Measurements from ENCODE around the gene ACER1.
A peak's percentile ranks its signal among the peaks of the same experiment; 100 is the strongest.
"Not testable (repeated sequence)": the region's sequence is repeated elsewhere in the genome, so short reads cannot be mapped to it uniquely, and the experiment has no call there.

The ACER1 gene

DNA sequence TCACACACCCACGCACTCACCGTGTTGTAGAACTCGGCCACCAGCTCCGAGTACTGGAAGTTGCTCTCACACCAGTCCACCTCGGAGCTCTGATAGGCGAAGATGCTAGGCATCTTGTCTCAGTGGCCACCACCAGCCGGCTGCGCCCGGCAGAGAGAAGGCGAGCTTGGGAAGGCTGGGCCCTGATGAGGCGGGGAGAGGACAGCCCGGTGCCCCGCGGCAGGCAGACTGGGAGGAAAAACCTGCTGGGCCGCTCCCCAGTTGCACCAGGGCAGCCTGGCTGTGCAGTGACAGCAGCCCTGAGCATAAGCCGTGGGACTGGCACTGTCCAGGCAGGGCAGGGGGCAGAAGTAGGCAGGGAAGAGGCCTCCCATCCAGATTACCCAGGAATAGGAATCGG is at the start of gene ACER1:
ACER1 (minus strand) TSS at position 174 of the 400 bp plus-strand sequence; CDS start at position 113, 61 bp downstream.
- H3K27ac ChIP-seq: peak within 1 kb of the TSS in 9 of 21 experiments; percentile 1 to 77 (median 33)

DNA sequence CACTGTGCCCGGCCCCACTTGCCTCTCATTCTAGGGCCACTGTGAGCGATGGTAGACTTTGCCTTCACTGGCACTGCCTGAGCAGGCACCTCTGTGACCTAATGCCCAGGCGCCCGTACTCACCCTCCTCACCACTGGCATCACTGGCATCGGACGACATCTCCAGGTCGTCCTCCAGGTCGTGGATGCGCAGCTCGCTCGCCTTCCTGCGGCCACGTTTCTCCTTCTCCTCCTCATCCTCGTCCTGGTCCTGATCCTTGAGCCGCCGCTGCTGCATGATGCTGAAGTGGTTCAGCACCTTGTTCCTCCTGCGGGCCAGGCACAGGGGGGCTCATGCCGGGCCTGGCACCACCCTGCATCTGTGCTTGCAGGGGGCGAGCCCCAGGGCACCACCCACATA is 49.8 kb upstream of the ACER1 start:
- Histone ChIP-seq H3K4me3 (no peak overlapping the region), H3K27ac (no peak overlapping the region)

More for the DNA sequence above, at the start of gene ACER1:
- H3K4me3 ChIP-seq: peak within 1 kb of the TSS in 2 of 7 experiments; percentile 8 to 21

GRCh38 chr19:6381030-6381750 is 47.8 kb upstream of the ACER1 start:
- Histone ChIP-seq H3K4me3 (peak overlapping the region in 1 of 7 experiments; percentile 13), H3K27ac (no peak overlapping the region)

GRCh38 chr19:6379744-6380143 is 46.3 kb upstream of the ACER1 start:
- H3K4me3 ChIP-seq: no peak overlapping the region
- H3K27ac ChIP-seq: no peak overlapping the region

GRCh38 chr19:6378486-6378885 is 45.1 kb upstream of the ACER1 start:
- Histone ChIP-seq H3K27ac (no peak overlapping the region), H3K4me3 (no peak overlapping the region)

- H3K27ac ChIP-seq: no peak overlapping the region
These were observed 44.6 kb upstream of the ACER1 start for GRCh38 chr19:6378041-6378440.

DNA sequence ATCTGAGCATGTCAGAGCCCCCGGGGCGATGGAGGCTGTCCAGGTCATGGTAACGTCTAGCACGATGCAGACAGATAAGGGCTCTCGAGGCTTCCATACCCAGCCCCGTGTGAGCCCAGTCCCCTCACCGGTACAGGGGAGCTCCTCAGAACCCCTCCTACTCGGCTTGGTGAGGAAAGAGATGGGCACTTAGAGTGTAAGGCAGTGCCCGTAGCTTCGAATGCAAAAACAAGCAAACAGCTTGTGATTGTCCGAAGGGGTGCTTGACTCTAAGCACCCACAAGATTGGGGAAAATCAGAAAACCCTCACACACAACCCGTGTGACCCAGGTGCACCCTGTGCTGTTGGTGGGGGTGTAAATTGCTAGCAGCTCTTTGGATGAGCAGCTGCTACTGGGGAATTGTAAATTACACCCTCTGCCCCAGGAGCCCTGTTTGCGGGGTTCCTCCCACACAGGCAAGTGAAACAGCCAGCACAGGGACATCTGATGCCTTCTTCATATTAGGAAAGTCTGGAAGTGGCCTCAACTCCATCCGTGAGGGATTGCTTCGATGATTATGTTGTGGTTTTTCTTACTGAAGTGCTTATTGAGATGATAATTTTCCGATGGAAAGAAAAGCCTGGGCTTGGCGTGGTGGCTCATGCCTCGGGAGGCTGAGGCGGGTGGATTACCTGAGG is 43.2 kb upstream of the ACER1 start:
- Histone ChIP-seq H3K27ac (peak overlapping the region in 1 of 21 experiments; percentile 26), H3K4me3 (no peak overlapping the region)

More at GRCh38 chr19:6378041-6378440, 44.6 kb upstream of the ACER1 start:
- no peak overlapping the region for H3K4me3 ChIP-seq

- Histone ChIP-seq H3K27ac (peak within 1 kb of the TSS in 1 of 21 experiments; percentile 26), H3K4me3 (no peak within 1 kb of the TSS)
These were observed 42.1 kb upstream of the ACER1 start, which contains the start of gene PSPN for GRCh38 chr19:6375411-6376010. TSS of gene PSPN (minus strand) at chr19:6375933. CDS start at chr19:6375849, 84 bp downstream.

- H3K27ac ChIP-seq: no peak overlapping the region
- no peak overlapping the region for H3K4me3 ChIP-seq
These were observed 41.4 kb upstream of the ACER1 start for GRCh38 chr19:6374711-6375410.

DNA sequence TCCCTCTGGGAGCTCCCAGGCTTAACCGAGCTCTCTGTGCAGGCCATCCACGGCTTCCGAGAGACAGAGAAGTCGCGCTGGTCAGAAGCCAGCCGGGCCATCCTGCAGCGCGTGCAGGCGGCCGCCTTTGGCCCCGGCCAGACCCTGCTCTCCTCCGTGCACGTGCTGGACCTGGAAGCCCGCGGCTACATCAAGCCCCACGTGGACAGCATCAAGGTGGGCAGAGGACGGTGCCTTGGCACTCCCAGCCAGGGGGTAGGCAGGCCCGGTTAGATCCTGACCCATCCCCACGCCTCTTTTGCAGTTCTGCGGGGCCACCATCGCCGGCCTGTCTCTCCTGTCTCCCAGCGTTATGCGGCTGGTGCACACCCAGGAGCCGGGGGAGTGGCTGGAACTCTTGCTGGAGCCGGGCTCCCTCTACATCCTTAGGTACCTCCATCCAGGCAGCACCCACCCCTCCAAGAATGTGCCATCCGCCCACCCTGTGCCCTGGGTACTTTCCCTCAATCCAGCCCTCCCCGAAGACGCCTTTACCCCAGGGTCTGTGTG is 40.8 kb upstream of the ACER1 start:
- H3K4me3 ChIP-seq: peak overlapping the region in 1 of 7 experiments; percentile 82
- peak overlapping the region in 8 of 21 experiments; percentile 1 to 91 (median 79) for H3K27ac ChIP-seq

- Histone ChIP-seq H3K27ac (peak overlapping the region in 17 of 21 experiments; percentile 1 to 96 (median 81)), H3K4me3 (peak overlapping the region in 6 of 7 experiments; percentile 60 to 96 (median 89))
These were observed 40.3 kb upstream of the ACER1 start for GRCh38 chr19:6373813-6374108.

- peak overlapping the region; percentile 79 to 97 (median 92) for H3K27ac ChIP-seq
These were observed 39.8 kb upstream of the ACER1 start for GRCh38 chr19:6373096-6373812.

DNA sequence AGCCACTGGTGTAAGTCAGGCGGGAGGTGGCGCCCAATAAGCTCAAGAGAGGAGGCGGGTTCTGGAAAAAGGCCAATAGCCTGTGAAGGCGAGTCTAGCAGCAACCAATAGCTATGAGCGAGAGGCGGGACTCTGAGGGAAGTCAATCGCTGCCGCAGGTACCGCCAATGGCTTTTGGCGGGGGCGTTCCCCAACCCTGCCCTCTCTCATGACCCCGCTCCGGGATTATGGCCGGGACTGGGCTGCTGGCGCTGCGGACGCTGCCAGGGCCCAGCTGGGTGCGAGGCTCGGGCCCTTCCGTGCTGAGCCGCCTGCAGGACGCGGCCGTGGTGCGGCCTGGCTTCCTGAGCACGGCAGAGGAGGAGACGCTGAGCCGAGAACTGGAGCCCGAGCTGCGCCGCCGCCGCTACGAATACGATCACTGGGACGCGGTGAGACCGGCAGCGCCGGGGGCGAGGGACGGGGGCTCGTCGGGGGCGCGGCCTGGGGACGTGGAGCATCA is 39.2 kb upstream of the ACER1 start, which contains the start of gene ALKBH7:
ALKBH7 (plus strand) TSS at position 201 of the 502 bp plus-strand sequence; CDS start at position 228, 27 bp downstream.
- Histone ChIP-seq H3K4me3 (peak within 1 kb of the TSS; percentile 60 to 96 (median 84)), H3K27ac (peak within 1 kb of the TSS; percentile 79 to 97 (median 92))

More at GRCh38 chr19:6373096-6373812, 39.8 kb upstream of the ACER1 start:
- peak overlapping the region; percentile 60 to 96 (median 84) for H3K4me3 ChIP-seq

- no peak overlapping the region for H3K27ac ChIP-seq
- no peak overlapping the region for H3K4me3 ChIP-seq
These were observed 30.9 kb upstream of the ACER1 start for GRCh38 chr19:6364353-6364752.

DNA sequence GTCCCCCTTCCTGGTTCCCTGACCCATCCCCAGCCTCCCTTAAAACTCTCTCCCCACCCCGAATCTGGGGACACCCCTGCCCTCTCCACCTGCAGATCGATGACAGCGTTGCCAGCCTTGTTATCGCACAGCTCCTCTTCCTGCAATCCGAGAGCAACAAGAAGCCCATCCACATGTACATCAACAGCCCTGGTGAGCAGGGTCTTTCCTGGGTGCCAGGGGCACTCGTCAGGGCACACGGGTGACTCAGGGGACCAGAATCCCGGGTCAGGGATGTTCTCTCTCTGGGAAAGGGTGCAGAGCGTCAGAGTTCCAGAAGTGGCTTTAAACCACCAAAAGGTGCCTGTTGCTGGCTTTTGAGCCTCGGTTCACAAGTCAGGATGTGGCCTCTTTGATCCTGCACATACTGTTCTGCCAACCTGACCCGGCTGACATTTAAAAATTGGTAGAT is 29.0 kb upstream of the ACER1 start:
- H3K27ac ChIP-seq: peak overlapping the region in 20 of 21 experiments; percentile 43 to 98 (median 91)
- H3K4me3 ChIP-seq: peak overlapping the region; percentile 64 to 99 (median 94)

GRCh38 chr19:6362027-6362350 is 28.6 kb upstream of the ACER1 start:
- H3K27ac ChIP-seq: peak overlapping the region; percentile 43 to 98 (median 91)
- H3K4me3 ChIP-seq: peak overlapping the region; percentile 64 to 99 (median 94)

- H3K27ac ChIP-seq: peak overlapping the region in 11 of 21 experiments; percentile 84 to 98 (median 91)
- peak overlapping the region in 6 of 7 experiments; percentile 64 to 99 (median 96) for H3K4me3 ChIP-seq
These were observed 27.4 kb upstream of the ACER1 start for GRCh38 chr19:6360857-6361216.

DNA sequence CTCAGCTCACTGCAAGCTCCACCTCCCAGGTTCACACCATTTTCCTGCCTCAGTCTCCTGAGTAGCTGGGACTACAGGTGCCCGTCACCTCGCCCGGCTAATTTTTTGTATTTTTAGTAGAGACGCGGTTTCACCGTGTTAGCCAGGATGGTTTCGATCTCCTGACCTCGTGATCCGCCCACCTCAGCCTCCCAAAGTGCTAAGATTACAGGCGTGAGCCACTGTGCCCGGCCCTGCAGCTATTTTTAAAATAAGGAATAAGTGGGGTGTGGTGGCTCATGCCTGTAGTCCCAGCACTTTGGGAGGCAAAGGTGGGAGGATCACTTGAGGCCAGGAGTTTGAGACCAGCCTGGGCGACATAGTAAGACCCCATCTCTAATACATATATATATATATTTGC is 27.0 kb upstream of the ACER1 start:
- not testable (repeated sequence) for H3K4me3 ChIP-seq, H3K27ac ChIP-seq

Data from skin epidermis (tissue), 12 donors.